A549 treated with Mapracorat at 1 μM for 4 hours (cell line): ENCODE data around the gene AGPAT1. TPM values are rescaled to one million over a fixed set of nuclear protein-coding genes. Genes with fewer than 3 reads are reported as not detected.

ENCODE experiments used
- total RNA-seq: library from RNA; stranded (reverse); fragments of 200-300 nt; extraction: Qiagen RNA extraction; gene quantifications from 5 replicates; pipeline ENCODE4 v1.2.3, GENCODE V29; 2022

AGPAT1 gene, protein sequence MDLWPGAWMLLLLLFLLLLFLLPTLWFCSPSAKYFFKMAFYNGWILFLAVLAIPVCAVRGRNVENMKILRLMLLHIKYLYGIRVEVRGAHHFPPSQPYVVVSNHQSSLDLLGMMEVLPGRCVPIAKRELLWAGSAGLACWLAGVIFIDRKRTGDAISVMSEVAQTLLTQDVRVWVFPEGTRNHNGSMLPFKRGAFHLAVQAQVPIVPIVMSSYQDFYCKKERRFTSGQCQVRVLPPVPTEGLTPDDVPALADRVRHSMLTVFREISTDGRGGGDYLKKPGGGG
- total RNA-seq = 32.4 to 41.0 TPM (median 39.0 TPM) in 5 replicates

DNA sequence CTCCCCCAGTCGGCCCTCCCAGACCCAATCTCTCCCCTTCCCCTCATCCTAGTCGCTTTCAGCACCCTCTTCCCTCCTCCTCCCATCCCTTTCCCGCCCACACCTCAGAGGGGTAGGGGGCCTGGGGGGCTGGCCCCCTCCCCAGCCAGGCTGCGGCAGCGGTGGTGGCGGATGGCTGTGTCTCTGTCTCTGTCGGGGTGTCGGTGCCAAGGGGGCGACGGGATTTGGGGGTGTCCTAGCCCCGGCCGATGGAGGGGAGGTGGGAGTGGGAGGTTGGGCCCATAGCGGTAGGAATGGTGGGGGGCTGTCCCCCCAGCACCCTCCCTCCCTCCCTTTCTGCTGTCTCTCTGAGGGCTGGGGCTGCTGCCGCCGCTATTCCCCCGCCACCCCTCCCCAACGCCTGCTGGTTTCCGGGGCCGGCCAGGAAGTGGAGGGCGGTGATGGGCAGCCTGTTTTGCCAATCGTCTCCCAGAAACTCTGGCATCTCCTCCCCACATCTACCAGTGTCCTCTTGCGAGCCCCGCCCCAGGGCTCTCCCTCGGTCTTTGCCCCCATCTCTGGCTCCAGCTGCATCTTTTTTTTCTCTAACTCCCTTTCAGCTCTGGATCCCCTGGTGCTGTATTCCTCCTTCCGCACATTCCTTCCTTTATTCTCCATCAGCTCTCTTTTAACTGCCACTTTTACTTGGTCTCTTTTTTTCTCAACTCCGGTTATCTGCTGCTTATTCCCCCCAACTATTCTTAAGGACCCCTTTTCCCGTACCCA is at the start of gene AGPAT1:
AGPAT1 (minus strand) TSS at position 374 of the 765 bp plus-strand sequence. CDS start 4,588 bp downstream, outside the sequence.

DNA sequence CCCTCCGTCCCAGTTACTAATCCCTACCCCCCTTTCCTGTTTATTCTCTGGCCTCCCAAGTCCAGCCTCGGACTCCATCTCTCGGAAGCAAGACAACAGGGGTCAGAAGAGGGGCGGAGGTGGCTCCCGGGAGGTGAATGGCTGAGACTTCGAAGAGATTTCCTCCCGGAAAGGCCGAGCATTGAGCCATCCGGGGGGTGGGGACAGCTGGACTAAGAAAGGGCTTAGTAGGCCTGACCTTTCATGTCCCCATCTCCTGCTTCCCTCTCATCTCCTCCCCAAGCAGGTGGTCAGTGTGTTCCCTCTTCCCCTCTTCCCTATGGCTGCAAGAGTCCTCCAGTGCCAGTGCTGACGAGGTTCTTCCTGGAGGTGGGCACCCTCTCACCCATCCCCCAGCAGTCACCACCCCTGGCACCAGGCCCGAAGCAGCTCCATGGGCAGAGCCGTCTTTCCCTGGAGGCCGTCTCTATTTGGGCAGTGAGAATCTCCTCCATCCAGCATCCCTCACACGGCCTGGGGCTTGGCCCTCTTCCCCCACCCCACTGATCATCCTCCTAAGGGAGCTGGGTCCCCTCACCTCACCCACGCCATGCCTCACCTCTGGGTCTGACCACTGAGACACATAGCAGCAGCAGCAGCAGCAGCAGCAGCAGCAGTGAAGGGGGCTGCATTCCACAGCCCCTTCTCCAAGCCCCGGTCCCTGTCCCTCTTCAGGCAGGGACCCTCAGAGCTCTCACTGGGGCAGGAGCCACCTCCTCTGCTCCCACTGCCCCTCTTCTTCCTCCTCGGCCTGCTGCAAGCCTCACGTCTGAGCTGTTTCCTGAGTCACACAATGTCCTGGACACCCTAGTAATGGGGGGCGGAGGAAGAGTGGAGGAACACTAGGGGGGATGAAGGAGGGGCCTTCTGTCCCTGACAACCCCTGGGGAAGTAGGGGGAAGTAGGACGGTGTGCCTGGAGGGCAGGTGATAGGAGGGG is 47.7 kb upstream of the AGPAT1 start, which contains the start of gene NOTCH4:
NOTCH4 (minus strand) TSS at position 810 of the 978 bp plus-strand sequence; CDS start at position 671, 139 bp downstream.

DNA sequence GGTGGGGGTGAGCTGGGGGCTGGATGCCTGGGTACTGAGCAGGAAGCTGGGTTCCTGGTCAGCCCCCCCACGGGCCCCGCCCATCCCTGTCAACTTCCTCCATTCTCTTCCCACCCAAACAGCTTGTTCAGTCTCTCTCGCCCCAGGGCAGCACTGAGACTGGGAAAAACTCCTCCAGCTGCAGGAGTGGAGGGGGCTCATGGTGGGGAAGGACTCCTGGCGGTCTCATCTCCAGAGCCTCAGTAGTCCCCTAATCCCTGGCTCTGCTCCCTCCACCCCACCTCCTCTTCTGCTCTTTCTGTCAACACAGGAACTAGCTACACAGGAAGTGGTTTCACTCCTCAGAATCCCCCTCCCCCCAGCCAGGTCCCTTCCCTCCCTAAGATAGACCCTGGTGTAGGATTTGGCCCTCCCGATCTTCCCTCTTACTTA is 16.7 kb upstream of the AGPAT1 start, which contains the start of gene GPSM3:
GPSM3 (minus strand) TSS at position 36 of the 432 bp plus-strand sequence. CDS start 130 bp downstream, outside the sequence.

DNA sequence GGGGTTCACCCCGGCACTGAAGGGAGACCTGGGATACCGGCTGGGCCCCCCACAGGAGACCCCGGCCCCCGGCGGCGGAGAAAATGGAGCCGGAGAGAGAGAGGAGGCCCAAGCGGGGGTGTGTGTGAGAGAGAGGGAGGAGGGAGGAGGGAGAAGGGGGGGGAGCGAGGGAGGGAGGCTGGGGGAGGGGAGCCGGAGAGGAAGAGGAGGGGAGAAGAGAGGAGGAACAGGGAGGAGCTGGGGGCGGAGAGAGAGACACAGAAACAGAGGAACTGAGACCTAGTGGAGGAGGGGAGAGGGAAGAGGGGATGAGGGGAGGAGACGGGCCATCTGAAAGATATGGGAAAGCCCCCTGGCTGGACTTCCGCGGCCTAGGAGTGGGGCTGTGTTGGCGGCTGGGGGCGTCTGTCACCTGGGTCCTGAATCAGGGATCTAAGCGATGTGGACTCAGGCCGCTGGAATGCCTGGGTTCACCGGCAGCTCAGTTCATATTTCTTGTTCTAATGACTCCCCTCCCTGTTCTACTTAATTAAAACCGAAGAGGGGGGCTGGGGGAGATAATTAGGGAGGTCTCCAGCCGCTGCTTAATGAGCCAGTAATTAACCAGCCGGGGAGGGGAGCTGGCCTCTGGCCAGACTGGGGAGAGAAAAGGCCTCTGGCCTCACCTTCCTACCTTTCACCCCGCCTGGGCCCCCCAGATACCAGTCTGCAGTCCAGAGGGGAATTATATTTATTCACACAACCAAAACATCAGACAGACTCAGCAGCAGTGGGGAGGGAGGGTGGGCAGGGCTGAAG is 14.4 kb upstream of the AGPAT1 start, which contains the start of gene PBX2:
PBX2 (minus strand) TSS at position 149 of the 798 bp plus-strand sequence. CDS start 287 bp downstream, outside the sequence.

DNA sequence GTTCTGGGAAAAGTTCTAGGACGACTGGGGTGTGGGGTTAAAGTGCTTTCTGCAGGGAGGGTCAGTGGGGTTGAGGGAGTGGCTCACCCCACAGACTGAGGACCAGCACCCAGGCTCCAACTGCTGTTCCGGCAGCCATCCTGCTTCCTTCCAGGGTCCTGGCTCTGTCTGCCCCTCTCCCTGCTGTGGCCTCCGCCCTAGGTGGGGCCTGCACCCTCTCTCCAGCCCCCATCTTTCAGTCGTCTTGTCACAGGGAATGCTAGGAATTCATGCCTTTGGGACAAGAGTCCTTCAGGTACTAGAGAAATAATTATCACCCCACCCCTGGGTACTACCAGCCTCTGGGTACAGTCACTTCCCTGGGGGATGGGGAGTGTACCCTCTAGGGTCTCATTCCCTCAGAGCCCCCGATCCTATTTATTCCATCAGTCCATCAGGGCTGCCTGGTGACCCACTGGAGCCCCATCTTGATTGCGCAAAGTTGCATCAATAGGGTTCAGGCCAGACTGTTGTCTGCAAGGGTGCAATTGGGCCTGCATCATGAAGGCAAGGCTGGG is 8.3 kb upstream of the AGPAT1 start, which contains the start of gene AGER:
AGER (minus strand) TSS at position 170 of the 557 bp plus-strand sequence; CDS start at position 139, 31 bp downstream.

DNA sequence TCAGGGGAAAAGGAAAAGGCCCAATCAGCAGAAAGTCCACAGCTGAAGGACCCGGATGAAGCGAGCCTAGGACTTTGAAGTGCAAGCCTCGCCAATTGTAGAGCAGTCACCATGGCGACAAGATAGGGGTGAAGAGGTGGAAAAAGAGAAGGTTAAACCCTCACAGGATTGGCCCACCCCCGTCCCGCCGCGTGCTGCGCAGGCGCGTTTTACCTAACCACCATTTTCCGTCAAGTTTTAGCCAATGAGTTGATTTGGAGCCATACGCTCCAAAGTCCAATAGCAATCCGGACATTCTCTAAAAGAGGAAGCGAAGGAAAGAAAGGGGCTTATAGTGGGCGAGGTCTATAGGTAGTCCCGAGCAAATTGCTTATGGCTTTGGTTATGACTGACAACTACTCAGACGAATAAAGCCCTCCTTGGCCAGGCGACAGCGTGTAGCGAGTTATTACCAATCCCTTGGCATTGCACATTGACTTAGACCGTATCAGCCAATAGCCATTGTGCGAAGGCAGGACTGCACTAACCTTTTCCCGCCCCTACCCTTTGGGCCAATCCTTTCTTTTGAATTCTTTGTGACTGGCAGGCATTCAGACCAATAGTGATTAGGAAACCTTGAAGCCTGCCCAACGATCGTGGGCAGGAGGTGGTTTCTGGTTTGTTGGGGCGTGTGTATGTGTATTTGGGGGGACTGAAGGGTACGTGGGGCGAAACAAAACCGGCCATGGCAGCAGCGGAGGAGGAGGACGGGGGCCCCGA is 2.1 kb upstream of the AGPAT1 start, which contains the start of gene RNF5:
RNF5 (plus strand) TSS at position 618 of the 759 bp plus-strand sequence; CDS start at position 725, 107 bp downstream.

DNA sequence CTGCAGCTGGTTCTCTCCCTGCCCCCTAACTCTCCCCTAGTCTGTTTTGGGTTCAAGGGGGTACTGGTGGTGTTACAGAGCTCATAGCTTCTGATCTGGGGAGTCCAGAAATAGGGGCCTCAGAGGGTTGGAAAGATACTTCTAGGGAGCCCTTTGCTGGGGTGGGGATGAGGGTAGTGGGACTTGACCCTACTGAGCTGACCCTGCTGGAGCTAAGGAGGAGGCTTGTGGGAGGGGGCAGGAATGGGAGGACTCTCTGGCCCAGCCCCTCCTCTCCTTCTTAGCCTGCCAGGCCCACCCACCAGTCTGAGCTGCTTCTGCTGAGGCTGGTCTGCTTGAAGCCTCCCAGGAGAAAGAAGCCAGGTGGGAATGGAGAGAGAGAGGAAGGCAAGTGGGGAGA is 11.6 kb downstream of the AGPAT1 start, which contains the start of gene EGFL8:
EGFL8 (plus strand) TSS at position 301 of the 400 bp plus-strand sequence. CDS start 1,571 bp downstream, outside the sequence.

DNA sequence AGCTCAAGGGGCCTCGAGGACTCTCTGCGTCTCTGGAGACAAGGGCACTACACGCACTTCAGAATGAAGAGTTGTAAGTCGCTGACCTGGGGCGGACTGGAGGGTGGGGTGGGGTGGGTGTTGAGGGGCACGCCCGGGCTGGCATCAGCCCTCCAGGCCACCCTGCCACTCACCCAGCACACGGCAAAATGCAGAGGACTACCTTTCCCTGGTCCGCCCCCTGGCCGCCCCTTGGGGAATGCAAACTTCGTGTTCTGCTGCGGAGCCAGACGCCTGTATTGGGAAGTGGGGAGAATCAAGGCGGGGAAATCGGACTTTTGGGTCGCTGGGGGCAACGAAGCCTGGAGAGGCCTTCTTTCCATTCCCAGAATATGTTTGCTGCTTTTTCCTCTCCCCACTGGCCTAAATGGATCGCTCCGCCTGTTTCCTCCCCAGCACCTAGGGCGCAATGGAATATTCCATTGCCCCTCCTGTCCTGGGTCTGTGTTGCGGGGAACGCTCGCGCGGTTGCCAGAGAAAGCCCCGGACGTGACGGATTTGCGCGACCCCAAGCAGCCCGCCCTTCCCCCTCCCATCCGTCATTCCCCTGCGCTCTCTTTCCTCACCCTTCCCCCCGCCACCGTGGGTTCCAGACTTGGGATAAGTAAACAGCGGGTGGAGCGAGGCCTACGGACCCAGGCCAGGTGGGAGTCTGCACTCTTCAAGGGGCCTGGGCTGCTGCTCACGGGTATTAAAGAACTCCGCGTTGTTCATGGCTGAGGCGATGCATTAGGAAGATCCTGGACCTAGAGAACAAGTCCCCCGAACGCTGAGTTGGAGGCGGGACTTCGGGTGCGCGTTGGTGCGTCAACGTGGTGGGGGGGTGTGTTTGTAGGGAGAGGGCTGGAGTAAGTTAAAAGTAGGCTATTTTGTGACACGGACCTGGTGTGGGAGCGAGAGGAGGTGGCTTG is 22.0 kb downstream of the AGPAT1 start, which contains the start of gene PPT2:
PPT2 (plus strand) TSS at position 578 of the 950 bp plus-strand sequence. CDS start 454 bp downstream, outside the sequence.

DNA sequence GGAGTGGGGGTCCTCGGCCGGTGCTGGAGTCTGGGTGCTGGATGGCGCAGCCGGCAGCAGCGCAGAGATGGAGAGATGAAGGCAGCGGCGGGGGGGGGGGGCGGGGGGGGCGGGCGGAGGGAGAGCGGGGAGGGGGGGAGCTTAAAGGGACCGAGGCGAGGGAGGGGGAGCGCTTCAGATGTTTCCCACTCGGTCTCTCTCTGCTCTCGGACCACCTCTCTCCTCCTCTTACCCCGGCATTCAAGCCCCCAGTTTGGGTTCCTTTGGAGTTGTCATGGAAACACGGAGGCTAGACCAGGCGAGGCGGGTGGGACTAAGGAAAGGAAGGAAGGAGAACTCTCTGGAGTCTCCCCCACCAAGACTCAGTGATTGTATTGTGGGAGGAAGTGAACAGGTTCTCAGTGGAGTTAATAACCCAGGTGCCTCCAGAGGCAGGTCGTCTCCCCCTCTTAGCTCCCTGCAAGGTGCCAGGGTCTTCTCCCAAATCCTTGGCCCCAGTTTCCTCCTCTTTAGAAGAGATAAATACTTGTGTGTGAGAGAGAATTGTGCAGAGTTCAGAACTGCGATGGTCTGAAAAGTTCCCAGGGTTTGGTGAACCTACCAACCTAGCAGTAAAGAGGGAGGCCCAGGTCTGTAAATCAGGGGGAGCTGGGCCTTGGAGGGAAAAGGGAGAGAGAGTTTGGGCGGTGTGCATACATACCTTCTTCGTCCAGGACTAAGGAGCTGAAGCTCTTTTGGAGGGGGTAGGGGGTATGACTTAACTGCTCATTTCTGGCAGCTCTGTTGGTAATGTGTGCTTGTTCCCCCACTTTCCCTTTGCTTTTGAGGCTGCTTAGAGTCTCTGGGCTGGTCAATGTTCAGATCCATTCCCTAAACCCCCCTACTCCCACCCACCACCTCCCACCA is 23.8 kb downstream of the AGPAT1 start, which contains the start of gene PRRT1:
PRRT1 (minus strand) TSS at position 77 of the 906 bp plus-strand sequence. CDS start 112 bp downstream, outside the sequence.

DNA sequence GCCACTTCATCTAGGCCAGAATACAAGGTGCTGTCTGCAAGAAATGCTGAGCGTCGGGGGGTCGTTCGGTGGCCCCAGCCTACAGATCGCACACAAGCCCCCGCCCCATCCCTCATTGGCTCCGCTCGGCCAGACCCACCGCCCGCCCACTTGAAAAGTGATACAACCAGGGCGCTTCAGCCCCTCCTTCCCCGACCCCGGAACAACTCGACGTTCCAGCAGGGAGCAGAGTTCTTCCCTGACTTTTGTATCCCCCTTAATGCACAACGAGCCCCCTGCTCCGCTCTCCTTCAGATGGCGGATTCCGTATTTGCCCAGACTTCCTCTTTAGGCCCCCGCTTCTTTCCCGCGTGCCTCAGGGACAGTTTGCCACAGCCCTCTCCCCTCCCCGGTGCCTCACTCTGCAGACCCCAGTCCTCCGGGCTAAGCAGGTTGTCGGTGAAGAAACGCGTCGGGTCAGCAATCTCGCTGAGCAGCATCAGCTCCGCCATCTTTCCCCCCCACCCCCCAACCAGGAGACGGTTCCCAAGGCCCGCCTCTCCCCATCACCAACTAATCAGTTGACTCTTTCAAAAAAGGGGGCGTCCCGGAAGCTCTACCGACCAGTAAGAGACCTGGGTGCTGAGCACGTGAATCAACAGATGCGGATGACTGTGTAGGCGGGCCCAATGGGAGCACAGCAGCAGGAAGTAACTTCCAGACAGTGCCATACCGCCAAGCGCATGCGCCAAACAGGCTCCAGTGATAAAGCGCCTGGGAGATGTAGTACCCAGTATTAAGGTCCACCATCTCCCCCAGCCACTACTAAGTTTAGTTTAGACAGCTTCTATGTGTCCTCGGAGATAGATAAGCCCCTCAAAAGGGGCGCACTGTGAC is 47.9 kb downstream of the AGPAT1 start, which contains the start of gene ATF6B:
ATF6B (minus strand) TSS at position 530 of the 876 bp plus-strand sequence; CDS start at position 491, 39 bp downstream.

Other genes with a start within 250 kb of the AGPAT1 start
- 0.26 to 0.46 TPM (median 0.31 TPM) in 5 replicates for gene C2, start 248.4 kb downstream of the AGPAT1 start, total RNA-seq
- gene CFB, start 230.0 kb downstream of the AGPAT1 start, total RNA-seq = 1.9 to 2.3 TPM (median 2.0 TPM) in 5 replicates
- 76.0 to 93.4 TPM (median 77.7 TPM) in 5 replicates for gene NELFE, start 217.1 kb downstream of the AGPAT1 start, total RNA-seq
- gene SKIC2, start 216.9 kb downstream of the AGPAT1 start, total RNA-seq = 19.7 to 26.3 TPM (median 23.2 TPM) in 5 replicates
- gene DXO, start 203.9 kb downstream of the AGPAT1 start, total RNA-seq = 10.3 to 13.3 TPM (median 11.0 TPM) in 5 replicates
- 0.97 to 1.7 TPM (median 1.4 TPM) in 5 replicates for gene C4A, start 194.0 kb downstream of the AGPAT1 start, total RNA-seq
- gene C4B, start 161.3 kb downstream of the AGPAT1 start, total RNA-seq = 0.69 to 1.5 TPM (median 1.3 TPM) in 5 replicates
- gene CYP21A2, start 137.7 kb downstream of the AGPAT1 start, total RNA-seq = not detected in 5 replicates
- gene TNXB, start 66.7 kb downstream of the AGPAT1 start, total RNA-seq = 0.32 to 0.76 TPM (median 0.50 TPM) in 5 replicates
- gene ATF6B, start 47.8 kb downstream of the AGPAT1 start, total RNA-seq = 26.5 to 36.2 TPM (median 33.1 TPM) in 5 replicates
- gene FKBPL, start 45.8 kb downstream of the AGPAT1 start, total RNA-seq = 6.1 to 9.0 TPM (median 7.2 TPM) in 5 replicates
- gene PRRT1, start 24.1 kb downstream of the AGPAT1 start, total RNA-seq = 0.33 to 1.5 TPM (median 0.63 TPM) in 5 replicates
- 7.4 to 9.2 TPM (median 7.7 TPM) in 5 replicates for gene PPT2, start 21.9 kb downstream of the AGPAT1 start, total RNA-seq
- gene EGFL8, start 11.5 kb downstream of the AGPAT1 start, total RNA-seq = 0.82 to 2.3 TPM (median 1.5 TPM) in 5 replicates
- 35.4 to 47.6 TPM (median 45.6 TPM) in 5 replicates for gene RNF5, start 2.3 kb upstream of the AGPAT1 start, total RNA-seq
- 1.2 to 2.0 TPM (median 1.3 TPM) in 5 replicates for gene AGER, start 8.2 kb upstream of the AGPAT1 start, total RNA-seq
- 13.4 to 18.6 TPM (median 16.0 TPM) in 5 replicates for gene PBX2, start 14.1 kb upstream of the AGPAT1 start, total RNA-seq
- gene GPSM3, start 16.6 kb upstream of the AGPAT1 start, total RNA-seq = 0.29 to 0.50 TPM (median 0.33 TPM) in 5 replicates
- gene NOTCH4, start 48.0 kb upstream of the AGPAT1 start, total RNA-seq = 0.81 to 1.3 TPM (median 0.86 TPM) in 5 replicates
- not detected in 5 replicates for gene TSBP1, start 195.8 kb upstream of the AGPAT1 start, total RNA-seq
- not detected in 5 replicates for gene BTNL2, start 231.1 kb upstream of the AGPAT1 start, total RNA-seq